Measurements from ENCODE around the gene RUBCNL.
A peak's percentile ranks its signal among the peaks of the same experiment; 100 is the strongest.

The RUBCNL gene

DNA sequence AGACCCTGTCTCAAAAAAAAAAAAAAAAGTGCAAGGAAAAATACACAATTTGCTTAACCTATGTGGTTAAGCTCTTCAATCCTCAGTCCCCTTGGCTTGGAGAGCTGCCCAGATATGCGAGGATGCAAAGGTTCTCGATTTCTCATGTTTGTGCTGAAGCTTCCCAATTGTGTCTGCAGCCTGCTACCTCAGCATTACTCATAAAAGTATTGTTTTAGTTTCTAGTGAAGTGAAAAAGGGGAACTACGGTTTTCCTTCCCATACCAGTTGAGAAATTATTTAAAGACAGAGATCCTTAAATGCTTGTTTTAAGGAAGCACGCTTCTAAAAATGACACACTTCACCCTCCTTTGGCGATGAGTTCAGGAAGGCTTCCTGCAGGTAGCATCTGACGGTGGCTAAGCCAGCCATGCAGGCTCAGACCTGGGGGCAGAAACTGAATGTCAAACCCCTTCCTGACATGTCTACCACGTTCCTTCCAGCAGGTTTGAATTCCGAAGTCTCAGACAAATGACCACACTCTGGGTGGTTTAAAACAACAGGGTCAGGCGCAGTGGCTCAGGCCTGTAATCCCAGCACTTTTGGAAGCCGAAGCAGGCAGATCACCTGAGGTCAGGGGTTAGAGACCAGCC lies 47.9 kb downstream of the RUBCNL start:
- peak; percentile 40 for DNase-seq

DNA sequence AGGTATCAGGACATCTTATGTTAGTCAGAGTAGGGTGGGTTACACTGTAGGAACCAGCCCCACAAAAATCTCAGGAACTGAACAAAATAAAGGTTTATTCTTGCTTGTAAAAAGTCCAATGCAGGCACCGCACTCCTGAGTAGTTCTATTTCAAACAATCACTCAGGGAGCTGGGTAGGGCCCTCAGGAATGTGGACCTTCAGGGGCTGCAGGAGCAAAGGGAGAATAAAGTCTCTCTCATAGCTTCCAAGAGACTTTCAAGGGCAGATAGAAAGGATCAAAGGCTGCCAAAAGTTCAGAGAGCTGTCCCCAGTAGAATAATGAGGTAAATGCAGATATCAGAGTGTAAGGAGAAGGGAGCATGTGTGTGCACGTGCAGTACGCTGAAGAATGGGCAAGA lies 49.4 kb downstream of the RUBCNL start:
- DNase-seq = no peak

DNA sequence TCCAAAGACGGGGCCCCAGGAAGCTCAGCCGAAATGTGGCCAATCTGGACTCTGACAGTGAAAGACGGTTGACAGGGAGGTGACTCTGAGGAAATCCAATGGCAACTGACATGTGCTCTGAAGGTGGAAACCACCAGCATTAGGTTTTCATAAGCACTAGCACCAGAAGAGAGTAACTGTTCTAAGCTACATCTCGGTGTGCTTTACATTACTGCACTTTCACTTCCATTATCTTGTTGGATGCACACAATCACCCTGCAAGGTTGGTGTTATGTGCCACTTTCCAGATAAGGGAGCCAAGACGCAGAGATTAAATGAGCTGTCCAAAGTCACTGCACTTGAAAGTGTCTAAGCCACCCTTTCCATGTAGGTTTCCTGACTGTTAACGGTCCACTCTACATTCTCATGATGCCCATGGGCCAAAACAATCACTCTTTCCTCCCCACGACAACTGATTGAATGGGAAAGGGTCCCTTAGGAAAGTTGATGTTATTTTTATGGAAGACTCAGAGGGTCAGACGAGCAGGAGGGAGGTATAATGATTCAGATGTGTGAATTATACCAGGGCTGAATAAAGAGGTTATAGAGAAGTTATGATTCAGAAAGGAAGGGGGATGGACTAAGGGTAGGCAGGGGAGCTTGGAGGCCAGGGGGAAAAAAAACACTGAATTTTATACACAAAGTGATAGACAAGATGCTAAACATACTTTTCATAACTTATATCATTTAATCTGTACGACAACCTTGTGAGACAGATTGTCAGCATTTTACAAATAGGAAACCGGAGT lies 52.8 kb downstream of the RUBCNL start:
- DNase-seq = no peak

DNA sequence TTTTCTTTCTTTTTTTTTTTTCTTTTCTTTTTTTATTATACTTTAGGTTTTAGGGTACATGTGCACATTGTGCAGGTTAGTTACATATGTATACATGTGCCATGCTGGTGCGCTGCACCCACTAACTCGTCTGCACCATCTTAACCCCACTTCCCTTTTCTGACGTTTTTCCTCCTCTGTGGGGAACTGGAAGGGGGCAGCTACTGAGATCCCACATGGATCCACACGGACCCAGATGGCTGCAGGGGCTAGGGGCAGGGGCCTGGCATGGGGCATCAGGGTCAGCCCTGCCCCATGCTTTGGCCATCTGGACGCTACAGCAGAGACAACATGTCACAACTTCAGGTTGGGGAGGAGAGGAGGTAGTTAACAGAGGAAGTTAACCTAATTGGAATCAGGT lies 54.3 kb downstream of the RUBCNL start:
- no peak for DNase-seq

DNA sequence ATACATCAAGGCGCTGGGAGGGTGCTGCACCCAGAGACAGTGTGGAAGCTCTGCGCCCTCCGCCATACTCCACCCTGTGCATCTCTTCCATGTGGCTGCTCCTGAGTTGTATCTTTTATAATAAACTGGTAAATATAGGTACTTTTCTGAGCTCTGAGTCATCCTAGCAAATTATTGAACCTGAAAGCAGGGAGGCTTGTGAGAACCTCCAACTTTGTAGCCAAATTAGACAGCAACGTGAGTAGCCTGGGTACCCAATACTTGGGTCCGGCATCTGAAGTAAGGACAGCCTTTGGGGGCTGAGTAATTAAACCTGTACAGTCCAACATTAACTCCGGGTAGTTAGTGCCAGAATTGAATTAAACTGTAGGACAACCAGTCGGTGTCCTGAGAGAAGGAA lies 57.4 kb downstream of the RUBCNL start:
- DNase-seq = no peak

- no peak for DNase-seq
These were observed 59.8 kb downstream of the RUBCNL start for GRCh38 chr13:46327246-46327645.

- no peak for DNase-seq
These were observed 62.1 kb downstream of the RUBCNL start for GRCh38 chr13:46324976-46325375.

DNA sequence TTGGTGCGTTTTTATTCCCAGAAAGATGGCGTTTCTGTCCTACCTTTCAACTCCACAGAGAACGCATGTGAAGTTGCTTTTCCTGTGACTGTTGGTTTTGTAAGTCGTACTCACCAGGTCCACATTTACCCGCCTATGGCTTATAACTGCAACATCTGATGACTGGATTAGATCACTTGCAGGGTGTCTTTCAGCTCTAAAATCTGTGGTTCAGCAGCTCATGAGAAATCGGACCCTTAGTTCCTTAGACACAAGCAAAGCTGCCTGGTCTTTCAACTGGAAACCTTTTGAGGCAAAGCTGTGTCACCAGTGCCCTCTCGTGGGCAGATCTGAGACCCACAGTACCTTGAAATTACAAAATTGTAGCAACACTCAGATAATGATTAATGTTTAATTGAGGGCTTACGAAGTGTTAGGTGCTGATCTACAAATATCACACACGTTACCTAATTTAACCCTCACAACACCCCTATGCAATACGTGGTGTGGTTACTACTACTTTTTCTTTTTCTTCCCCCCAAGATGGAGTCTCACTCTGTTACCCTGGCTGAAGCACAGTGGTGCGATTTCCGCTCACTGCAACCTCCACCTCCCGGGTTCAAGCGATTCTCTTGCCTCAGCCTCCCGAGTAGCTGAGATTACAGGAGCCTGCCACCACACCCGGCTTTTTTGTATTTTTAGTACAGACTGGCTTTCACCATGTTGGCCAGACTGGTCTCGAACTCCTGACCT lies 65.4 kb downstream of the RUBCNL start:
- DNase-seq = peak; percentile 77

- no peak for DNase-seq
These were observed 66.2 kb downstream of the RUBCNL start for GRCh38 chr13:46320821-46321220.

DNA sequence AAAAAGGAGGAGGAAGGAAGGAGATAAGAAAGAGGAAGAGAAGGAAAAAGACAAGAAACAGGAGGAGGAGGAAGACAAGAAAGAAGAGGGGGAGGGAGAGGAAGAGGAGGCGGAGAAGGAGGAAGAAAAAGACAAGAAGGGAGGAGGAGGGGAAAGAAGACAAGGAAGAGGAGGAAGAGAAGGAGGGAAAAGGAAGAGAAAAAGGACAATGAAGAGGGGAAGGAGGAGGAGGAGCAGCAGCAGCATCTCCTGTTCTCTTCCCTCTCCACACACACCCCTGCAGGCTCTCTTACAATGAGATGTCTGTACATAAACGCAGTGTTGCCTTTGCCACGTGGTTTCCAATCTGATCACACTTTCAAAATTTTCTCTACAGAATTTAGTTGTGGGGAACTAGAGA lies 66.6 kb downstream of the RUBCNL start:
- DNase-seq = no peak

DNA sequence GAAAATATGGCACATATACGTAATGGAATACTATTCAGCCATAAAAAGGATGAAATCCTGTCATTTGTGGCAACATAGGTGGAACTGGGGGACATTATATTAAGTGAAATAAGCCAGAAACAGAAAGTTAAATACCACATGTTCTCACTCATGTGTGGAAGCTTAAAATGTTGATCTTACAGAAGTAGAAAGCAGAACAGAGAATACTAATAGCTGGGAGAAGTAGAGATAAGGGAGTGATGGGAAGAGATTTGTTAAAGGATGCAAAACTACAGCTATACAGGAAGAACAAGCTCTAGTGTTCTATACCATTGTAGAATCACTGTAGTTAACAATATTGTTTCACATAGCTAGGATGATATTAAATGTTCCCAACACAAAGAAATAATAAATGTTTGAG lies 68.1 kb downstream of the RUBCNL start:
- no peak for DNase-seq

DNA sequence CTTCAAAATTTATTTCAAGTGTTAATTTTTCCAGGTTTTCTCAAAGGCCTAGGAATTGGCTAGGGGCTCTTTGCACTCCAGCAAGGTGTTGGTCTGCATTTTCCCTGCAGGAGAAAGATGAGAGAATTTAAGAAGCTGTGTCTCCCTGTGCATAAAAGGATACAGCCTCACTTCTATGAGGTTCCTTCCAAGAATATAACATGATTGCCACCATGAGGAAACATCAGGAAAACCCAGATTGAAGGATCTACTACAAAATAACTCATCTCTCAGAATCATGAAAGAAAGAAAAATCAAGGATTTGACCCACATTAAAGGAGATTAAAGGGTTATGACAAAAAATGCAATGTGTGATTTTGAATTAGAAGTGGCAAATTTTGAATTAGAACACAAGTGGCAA lies 69.9 kb downstream of the RUBCNL start:
- no peak for DNase-seq

GRCh38 chr13:46315491-46316075 lies 71.5 kb downstream of the RUBCNL start:
- no peak for DNase-seq

- no peak for DNase-seq
These were observed 72.0 kb downstream of the RUBCNL start for GRCh38 chr13:46315036-46315435.

- DNase-seq = no peak
These were observed 72.5 kb downstream of the RUBCNL start for GRCh38 chr13:46314587-46314986.

DNA sequence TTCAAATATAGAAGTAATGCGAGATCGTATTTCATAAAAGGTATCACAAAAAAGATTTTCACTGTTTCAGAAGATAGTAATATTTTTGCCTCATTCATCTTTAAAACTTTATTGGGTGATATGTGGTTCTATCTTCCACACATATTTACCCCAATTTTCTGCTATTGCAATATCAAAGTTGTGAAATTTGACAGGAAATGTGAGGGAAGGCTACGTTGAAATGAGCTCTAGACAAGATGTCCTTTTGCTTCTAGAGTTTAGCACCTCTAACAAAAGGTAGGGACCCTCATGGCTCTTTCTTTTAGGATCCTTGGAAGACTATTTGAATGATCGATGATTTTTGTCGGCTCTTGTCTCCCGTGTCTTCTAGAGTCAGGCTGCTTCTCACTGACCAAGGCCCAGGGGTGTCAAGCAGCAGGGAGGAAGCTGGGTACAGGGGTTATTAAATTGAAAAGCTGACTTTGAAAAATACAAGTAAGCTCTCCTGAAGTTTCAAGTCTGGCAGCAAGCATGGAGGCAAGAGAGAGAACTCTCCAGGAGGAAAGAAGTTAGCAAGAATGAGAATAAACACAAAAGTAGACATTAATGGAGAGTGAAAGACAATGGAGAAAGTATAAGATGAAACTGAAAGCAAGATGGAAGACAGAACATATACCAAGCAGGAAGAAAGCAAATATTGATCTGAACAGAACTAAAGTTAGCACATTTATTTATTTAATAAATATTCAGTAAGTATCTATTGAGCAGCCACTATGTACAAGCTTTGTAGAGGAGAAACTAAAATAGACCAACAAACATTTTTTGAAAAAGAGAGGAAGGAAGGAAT lies 73.4 kb downstream of the RUBCNL start:
- no peak for DNase-seq

- DNase-seq = no peak
These were observed 74.0 kb downstream of the RUBCNL start for GRCh38 chr13:46313024-46313423.

DNA sequence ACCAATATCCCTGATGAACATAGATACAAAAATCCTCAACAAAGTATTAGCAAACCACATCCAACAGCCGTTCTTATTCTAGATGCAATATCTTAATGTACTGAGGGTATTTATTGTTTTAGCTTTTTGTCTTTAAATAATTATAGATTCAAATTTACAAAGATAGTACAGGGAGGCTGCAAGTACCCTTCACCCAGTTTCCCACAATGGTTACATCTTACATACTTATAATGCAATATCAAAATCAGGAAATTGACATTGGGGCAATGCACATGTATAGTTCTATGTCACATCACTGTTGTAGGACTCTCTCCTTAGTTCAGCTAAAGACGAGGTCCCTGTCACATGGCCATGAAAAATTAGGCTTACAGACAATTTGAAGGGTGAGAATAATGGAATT lies 75.8 kb downstream of the RUBCNL start:
- no peak for DNase-seq

- DNase-seq = no peak
These were observed 77.0 kb downstream of the RUBCNL start for GRCh38 chr13:46310066-46310465.

- no peak for DNase-seq
These were observed 79.5 kb downstream of the RUBCNL start for GRCh38 chr13:46307554-46307953.

GRCh38 chr13:46304546-46304945 lies 82.5 kb downstream of the RUBCNL start:
- no peak for DNase-seq

DNA sequence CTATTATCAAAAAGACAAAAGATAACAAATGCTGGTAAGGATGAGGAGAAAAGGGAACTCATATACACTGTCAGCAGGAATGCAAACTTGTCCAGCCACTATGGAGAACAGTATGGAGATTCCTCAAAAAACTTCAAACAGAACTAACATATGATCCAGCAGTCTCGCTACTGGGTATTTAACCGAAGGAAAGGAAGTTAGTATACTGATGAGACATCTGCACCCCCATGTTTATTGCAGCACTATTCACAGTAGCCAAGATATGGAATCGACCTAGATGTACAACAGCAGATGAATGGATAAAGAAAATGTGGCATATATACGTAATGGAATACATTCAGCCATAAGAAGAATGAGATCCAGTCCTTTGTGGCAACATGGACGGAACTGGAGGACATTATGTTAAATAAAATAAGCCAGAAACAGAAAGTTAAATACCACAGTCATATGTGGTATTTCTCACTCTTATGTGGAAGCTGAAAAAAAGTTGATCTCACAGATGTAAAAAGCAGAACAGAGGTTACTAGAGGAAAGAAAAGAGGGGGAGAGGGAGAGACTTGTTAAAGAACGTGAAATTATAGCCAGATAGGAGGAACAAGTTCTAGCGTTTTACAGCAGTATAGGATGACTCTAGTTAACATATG lies 83.2 kb downstream of the RUBCNL start:
- DNase-seq = no peak

All from stimulated activated CD8-positive, alpha-beta memory T cell treated with anti-CD3 and anti-CD28 coated beads, Interleukin-4, amount 100 ng/mL, for 48 hours (primary cell).